Left renal cortex interstitium (tissue), 4 donors: ENCODE measurements around the gene WDR1. TPM values are rescaled to one million over a fixed set of nuclear protein-coding genes. Genes with fewer than 3 reads are reported as not detected.

Source experiments
- DNase-seq, 4 donors: peaks; one replicate each; pipeline ENCODE4 v3.0.0-alpha.2; 2013; ENCODE audit warnings: low read depth in 4 of 4, low spot score in 2 of 4, missing footprints in 1 of 4
- polyA plus RNA-seq, 4 donors: library from polyadenylated mRNA; unstranded; fragments of 120-200 nt; gene quantifications; one replicate each; pipeline ENCODE4 v1.2.1, GENCODE V29; 2013; ENCODE audit not compliant: insufficient read length in 4 of 4

WDR1 gene
- polyA plus RNA-seq, 4 donors, result 151 to 225 (median 187) TPM

GRCh38 chr4:10077076-10077475 lies 39.5 kb downstream of the WDR1 start:
- no peak for DNase-seq

DNA sequence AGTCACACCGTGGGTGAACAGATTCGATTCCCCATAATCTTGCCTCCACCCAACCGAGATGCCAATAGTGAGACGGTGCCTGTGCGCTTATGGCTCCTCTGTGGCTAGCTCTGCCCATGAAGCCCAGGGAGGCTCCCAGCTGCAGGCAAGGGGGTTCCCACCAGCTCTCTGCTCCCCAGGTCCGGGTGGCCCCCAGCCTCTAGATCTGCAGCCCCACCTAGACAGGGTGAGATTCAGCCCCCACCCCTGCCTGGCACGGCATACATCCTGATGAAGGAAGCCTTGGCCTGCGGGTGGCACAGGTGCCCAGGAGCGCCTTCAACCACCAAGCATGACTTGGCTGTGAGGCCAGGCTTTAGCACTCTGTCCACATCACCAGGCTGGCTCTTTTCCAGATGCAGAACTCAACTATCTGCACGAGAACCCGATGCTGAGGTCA lies 40.6 kb downstream of the WDR1 start:
- DNase-seq, result no peak

DNA sequence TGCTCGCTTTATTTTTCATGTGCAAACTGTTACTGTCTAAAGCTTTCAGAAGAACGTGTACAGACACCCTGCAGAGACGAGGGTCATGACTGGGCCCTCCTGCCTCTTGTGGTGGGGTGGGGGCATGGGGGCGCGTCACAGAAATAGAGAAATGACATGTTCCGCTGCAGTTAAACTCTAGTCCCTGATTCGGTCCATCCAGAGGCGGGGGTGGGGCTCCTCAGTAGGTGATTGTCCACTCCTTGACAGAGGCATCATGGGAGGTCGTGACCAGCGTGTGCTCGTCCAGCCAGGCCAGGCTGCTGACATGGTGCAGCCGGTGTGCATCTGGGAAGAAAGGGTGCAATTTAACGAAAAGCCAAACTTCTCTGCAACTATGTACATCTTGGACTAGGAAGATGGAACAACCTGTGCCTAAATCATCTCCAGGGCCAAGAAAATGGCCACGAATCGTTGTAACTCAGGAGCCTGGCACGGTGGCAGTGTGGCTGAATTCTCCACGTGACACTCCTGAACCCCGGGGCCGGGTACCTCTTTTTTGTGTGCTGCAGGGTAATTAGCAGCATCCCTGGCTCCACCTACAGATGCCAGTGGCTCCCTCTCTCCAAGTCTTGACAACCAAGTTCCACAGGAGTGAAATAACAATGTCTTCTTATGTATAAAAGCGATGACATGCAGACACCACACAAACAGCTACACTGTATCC lies 41.3 kb downstream of the WDR1 start:
- no peak for DNase-seq

DNA sequence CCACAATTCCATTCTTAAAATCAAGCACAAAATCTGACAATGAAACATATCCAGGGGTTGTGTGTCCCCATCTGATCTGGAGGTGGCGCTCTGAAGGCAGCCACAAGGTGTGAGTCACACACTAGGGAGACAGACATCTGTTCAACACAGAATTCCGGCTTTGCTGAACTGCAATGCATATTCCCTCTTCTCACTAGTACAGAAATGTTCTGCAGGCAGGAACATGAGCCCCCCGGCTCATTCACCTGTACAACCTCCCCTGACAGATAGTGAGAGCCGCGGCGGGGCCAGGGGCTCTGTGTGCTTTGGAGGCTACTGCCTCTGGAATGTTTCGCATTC lies 41.9 kb downstream of the WDR1 start:
- DNase-seq, result no peak

DNA sequence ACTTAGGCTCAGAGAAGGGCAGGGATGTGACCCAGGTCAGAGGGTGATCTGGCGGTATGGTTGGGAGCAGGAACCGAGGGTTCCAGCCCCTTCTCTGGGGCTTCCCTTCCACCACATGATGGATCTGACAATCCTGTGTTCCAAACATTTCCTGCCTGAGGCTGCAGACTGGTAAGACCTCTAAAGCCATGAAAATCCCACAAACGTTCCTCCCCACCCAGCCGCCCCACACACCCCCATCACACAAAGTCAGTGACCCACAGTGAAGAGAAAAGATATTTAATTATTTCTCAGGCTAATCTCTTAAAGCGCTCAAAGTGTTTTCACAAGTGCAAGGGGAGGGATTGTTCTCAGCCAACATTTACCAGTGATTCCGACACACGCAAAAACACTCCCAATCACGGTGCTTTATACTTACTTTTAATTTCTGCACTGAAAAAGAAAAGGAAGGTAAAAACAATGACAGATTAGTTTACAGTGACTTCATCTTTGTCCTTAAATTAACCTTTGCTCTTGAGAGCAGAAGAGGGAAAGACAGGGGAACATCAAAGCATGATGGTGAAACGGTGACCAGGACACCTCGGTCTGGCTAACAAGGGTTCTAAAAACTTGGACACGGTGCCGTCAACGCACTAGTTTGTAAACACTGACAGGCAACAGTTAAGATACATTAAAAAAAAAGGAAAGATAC lies 42.4 kb downstream of the WDR1 start:
- DNase-seq, result no peak

GRCh38 chr4:10072420-10073017 lies 44.1 kb downstream of the WDR1 start:
- no peak for DNase-seq

- DNase-seq, result no peak
Observed at GRCh38 chr4:10069075-10069642, 47.4 kb downstream of the WDR1 start.

DNA sequence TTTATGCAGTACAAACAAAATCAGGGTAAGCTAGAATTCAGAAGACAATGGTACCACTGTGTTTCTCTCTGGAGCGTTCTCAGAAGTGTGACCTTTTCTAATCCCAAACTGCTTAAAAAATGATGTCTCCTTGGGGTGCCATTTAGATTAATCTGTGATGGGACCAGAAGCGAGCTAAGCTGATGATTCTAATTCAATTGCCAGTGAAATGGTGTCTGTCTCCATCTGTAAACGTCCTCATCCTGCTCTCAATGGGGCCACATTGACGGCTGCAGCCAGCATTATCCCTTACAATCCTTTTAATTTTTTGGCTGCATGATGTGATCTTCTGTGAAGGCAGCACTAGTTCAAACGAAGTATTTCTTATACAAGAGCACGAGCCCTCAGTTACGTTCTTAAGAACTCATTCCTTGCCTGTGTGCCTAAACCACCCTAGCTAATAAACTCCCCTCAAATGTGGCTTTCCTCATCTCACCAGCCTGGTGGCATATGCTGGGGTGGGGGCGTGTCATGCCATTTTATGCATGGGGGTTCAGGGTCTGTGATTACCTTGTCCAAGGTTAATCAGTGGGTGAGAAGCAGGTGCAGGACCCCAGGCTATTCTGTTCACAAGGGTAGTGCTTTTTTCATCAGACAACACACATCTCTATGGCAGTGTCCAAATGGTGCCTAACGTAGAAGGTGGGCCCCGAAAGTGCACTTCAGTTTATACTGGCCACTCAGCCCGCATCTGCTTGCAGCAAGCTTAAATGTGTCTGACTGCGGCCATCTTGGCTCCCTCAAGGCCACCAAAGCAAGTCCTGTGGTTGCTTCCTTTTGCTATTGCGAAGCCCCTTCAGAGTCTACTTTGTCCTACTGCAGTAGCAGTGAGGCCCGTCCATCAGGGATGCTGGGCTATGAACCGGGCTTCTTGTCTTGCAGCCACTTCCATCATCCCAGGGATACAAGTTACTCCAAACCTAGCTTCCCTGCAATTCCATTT lies 49.6 kb downstream of the WDR1 start:
- no peak for DNase-seq

- DNase-seq, result no peak
Observed at GRCh38 chr4:10066206-10066605, 50.4 kb downstream of the WDR1 start.

GRCh38 chr4:10063544-10064300 lies 52.9 kb downstream of the WDR1 start:
- no peak for DNase-seq

- no peak for DNase-seq
Observed at GRCh38 chr4:10061650-10062415, 54.8 kb downstream of the WDR1 start.

DNA sequence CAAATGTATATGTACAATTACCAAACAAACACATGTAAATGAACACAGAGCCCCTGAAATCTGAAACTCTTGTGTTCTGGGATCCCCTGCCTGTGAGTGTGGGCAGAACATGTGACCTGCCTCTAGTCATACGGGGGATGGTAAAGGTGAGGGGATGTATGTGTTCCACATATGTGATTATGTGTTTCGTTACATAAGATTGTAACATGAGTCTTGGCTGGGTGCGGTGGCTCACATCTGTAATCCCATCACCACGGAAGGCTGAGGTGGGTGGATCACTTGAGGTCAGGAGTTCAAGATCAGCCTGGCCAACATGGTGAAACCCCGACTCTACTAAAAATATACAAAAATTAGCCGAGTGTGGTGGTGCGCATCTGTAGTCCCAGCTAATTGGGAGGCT lies 58.2 kb downstream of the WDR1 start:
- DNase-seq, result no peak

DNA sequence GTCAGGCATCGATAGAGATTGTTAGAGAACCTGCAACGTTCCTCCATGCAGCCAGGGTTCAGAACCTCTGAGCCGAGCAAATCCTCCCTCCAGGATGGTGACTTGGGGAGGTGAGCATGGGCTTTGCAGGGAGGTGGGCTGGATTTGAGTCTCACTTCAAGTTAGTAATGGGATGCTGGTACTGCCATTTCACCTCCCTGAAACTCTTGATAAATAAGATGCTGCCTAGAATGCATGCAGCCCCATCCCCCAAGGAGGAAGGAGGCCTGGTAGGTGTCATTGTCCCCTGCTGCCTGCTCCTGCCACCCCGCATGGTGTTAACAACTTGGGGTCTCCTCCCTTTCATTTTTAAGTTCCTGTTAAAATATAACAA lies 59.6 kb downstream of the WDR1 start:
- no peak for DNase-seq

- DNase-seq, result no peak
Observed at GRCh38 chr4:10056334-10057022, 60.1 kb downstream of the WDR1 start.

- no peak for DNase-seq
Observed at GRCh38 chr4:10055871-10056270, 60.7 kb downstream of the WDR1 start.

DNA sequence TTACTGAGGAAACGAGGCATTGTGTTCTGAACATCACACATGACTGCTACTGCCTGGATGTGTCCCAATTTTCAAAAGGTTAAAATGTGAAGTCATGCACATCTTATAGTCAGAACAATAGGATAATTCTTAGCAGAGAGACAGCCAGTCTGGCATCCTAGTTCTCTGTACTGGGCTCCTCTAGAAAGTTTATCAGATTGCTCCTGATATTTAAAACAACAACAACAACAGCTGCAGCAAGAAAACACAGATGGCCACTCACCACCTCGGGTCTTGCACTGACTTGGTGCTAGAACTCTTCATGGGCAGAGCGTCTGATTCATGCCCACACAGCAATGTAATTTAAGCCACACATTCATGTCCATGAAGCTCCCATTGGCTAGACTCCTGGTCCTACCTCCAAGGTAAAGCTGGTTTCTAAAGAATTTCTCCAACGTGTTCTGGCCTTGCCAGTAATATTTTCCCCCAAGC lies 62.0 kb downstream of the WDR1 start:
- DNase-seq, result no peak

- no peak for DNase-seq
Observed at GRCh38 chr4:10053635-10054453, 62.8 kb downstream of the WDR1 start.
